H9 (cell line): Measurements from ENCODE around the gene SRGAP3. TPM values are rescaled to one million over a fixed set of nuclear protein-coding genes. Genes with fewer than 3 reads are reported as not detected.
A peak's percentile ranks its signal among the peaks of the same experiment; 100 is the strongest.

Experiments
- DNase-seq: peaks from one replicate; pipeline ENCODE4 v3.0.0-alpha.2; 2017
- H2AFZ ChIP-seq: one replicate; pipeline ENCODE4 v1.6.1; 2013; ENCODE audit warnings: mild to moderate bottlenecking, low read length, control low read depth, moderate library complexity
- H2AK5ac ChIP-seq: 2 replicates; pipeline ENCODE4 v1.6.1; 2013; ENCODE audit warnings: low read length, control low read depth, mixed read lengths; ENCODE audit not compliant: insufficient read length
- H2BK120ac ChIP-seq: one replicate; pipeline ENCODE4 v1.6.1; 2013; ENCODE audit warnings: low read depth, mild to moderate bottlenecking, low read length, control low read depth, inconsistent platforms; ENCODE audit not compliant: poor library complexity, severe bottlenecking
- H2BK12ac ChIP-seq: 2 replicates; pipeline ENCODE4 v1.6.1; 2013; ENCODE audit warnings: low read length, control low read depth, mixed read lengths, low read depth; ENCODE audit not compliant: insufficient read length
- H2BK15ac ChIP-seq: 2 replicates; pipeline ENCODE4 v1.6.1; 2013; ENCODE audit warnings: low read depth, low read length, control low read depth
- H2BK20ac ChIP-seq: one replicate; pipeline ENCODE4 v1.6.1; 2013; ENCODE audit warnings: low read depth, mild to moderate bottlenecking, low read length, control low read depth, inconsistent platforms; ENCODE audit not compliant: poor library complexity, severe bottlenecking
- H2BK5ac ChIP-seq: 2 replicates; pipeline ENCODE4 v1.6.1; 2013; ENCODE audit warnings: low read length, control low read depth, mixed read lengths; ENCODE audit not compliant: insufficient read length
- H3K14ac ChIP-seq: 2 replicates; pipeline ENCODE4 v1.6.1; 2013; ENCODE audit warnings: low read length, control low read depth; ENCODE audit not compliant: insufficient read depth
- H3K18ac ChIP-seq: 2 replicates; pipeline ENCODE4 v1.6.1; 2013; ENCODE audit warnings: low read depth, mild to moderate bottlenecking, mixed read lengths, low read length, control low read depth; ENCODE audit not compliant: insufficient read length
- H3K23ac ChIP-seq: 2 replicates; pipeline ENCODE4 v1.6.1; 2013; ENCODE audit warnings: low read length, control low read depth, mixed read lengths, low read depth; ENCODE audit not compliant: insufficient read length
- H3K23me2 ChIP-seq: 2 replicates; pipeline ENCODE4 v1.6.1; 2013; ENCODE audit warnings: low read depth, mild to moderate bottlenecking, mixed read lengths, low read length, control low read depth; ENCODE audit not compliant: insufficient read length, poor library complexity, severe bottlenecking
- H3K27ac ChIP-seq: 2 replicates; pipeline ENCODE4 v1.5.1; 2013; ENCODE audit warnings: low read length, control low read depth, mixed read lengths, low read depth; ENCODE audit not compliant: insufficient read length
- H3K27me3 ChIP-seq: 2 replicates; pipeline ENCODE4 v1.6.1; 2013; ENCODE audit warnings: low read length, control low read depth, inconsistent platforms; ENCODE audit not compliant: insufficient read depth
- H3K4ac ChIP-seq: 2 replicates; pipeline ENCODE4 v1.6.1; 2013; ENCODE audit warnings: low read depth, mild to moderate bottlenecking, control low read depth, inconsistent platforms, low read length, moderate library complexity
- H3K4me1 ChIP-seq: 2 replicates; pipeline ENCODE4 v1.6.1; 2013; ENCODE audit warnings: low read length, control low read depth, inconsistent platforms; ENCODE audit not compliant: insufficient read depth
- H3K4me2 ChIP-seq: 2 replicates; pipeline ENCODE4 v1.6.1; 2013; ENCODE audit warnings: low read length, control low read depth, mixed read lengths; ENCODE audit not compliant: insufficient read length, insufficient read depth
- H3K56ac ChIP-seq: 2 replicates; pipeline ENCODE4 v1.6.1; 2013; ENCODE audit warnings: low read depth, mild to moderate bottlenecking, mixed read lengths, low read length, control low read depth; ENCODE audit not compliant: insufficient read length
- H3K79me1 ChIP-seq: 2 replicates; pipeline ENCODE4 v1.6.1; 2013; ENCODE audit warnings: low read depth, mild to moderate bottlenecking, moderate library complexity, low read length, control low read depth, inconsistent platforms; ENCODE audit not compliant: insufficient read depth, poor library complexity, severe bottlenecking
- H3K79me2 ChIP-seq: 2 replicates; pipeline ENCODE4 v1.6.1; 2013; ENCODE audit warnings: low read length, control low read depth, inconsistent platforms; ENCODE audit not compliant: insufficient read depth
- H3K9ac ChIP-seq: 2 replicates; pipeline ENCODE4 v1.6.1; 2013; ENCODE audit warnings: low read length, control low read depth, mixed read lengths; ENCODE audit not compliant: insufficient read length; ENCODE audit errors: extremely low read depth
- H3K9me3 ChIP-seq: one replicate; pipeline ENCODE4 v1.6.1; 2013; ENCODE audit warnings: low read depth, low read length, inconsistent platforms; ENCODE audit not compliant: control insufficient read depth
- H3T11ph ChIP-seq: one replicate; pipeline ENCODE4 v1.6.1; 2013; ENCODE audit warnings: mild to moderate bottlenecking, low read length, control low read depth, inconsistent platforms
- H4K20me1 ChIP-seq: one replicate; pipeline ENCODE4 v1.6.1; 2013; ENCODE audit not compliant: control insufficient read depth, insufficient read length, insufficient read depth
- H4K5ac ChIP-seq: 2 replicates; pipeline ENCODE4 v1.6.1; 2013; ENCODE audit warnings: low read depth, mild to moderate bottlenecking, mixed read lengths, low read length, control low read depth; ENCODE audit not compliant: insufficient read length
- H4K8ac ChIP-seq: replicated peaks from 2 replicates; pipeline ENCODE4 v1.6.1; 2013; ENCODE audit warnings: low read length, control low read depth, mixed read lengths, low read depth; ENCODE audit not compliant: insufficient read length
- H4K91ac ChIP-seq: 2 replicates; pipeline ENCODE4 v1.6.1; 2013; ENCODE audit warnings: low read depth, mild to moderate bottlenecking, moderate library complexity, mixed read lengths, low read length, control low read depth; ENCODE audit not compliant: insufficient read length
- H3K27ac Mint-ChIP-seq, 3 experiments: 2 replicates in 2 of 3; 3 replicates in 1 of 3; pipeline ENCODE4 v1.8.0; 2020 to 2021; ENCODE audit warnings: mixed read lengths in 3 of 3, mild to moderate bottlenecking in 1 of 3, moderate library complexity in 1 of 3
- H3K27me3 Mint-ChIP-seq: 2 replicates; pipeline ENCODE4 v1.8.0; 2021; ENCODE audit warnings: low read depth, mild to moderate bottlenecking, moderate library complexity, mixed read lengths
- H3K36me3 Mint-ChIP-seq, 3 experiments: 2 replicates in 2 of 3; 3 replicates in 1 of 3; pipeline ENCODE4 v1.8.0; 2020 to 2021; ENCODE audit warnings: low read depth in 3 of 3, mixed read lengths in 3 of 3; ENCODE audit not compliant: insufficient read depth in 1 of 3
- H3K4me1 Mint-ChIP-seq, 2 experiments: 2 replicates each; pipeline ENCODE4 v1.8.0; 2020; ENCODE audit warnings: mixed read lengths in 2 of 2
- H3K4me3 Mint-ChIP-seq, 2 experiments: 2 replicates in 1 of 2; 3 replicates in 1 of 2; pipeline ENCODE4 v1.8.0; 2020 to 2021; ENCODE audit warnings: mild to moderate bottlenecking in 2 of 2, mixed read lengths in 2 of 2, moderate library complexity in 1 of 2
- H3K9me3 Mint-ChIP-seq, 2 experiments: 2 replicates in 1 of 2; 3 replicates in 1 of 2; pipeline ENCODE4 v1.8.0; 2020; ENCODE audit warnings: mild to moderate bottlenecking in 2 of 2, mixed read lengths in 2 of 2, moderate library complexity in 1 of 2
- WGBS: extraction: QIAGEN DNeasy Blood & Tissue Kit; methylation state at CpG from one replicate; pipeline ENCODE4 v1.1.7; 2013; ENCODE audit warnings: missing lambda C conversion rate, low lambda C conversion rate, mixed read lengths; ENCODE audit not compliant: insufficient read length; ENCODE audit errors: extremely low coverage; 5-methylcytosine and 5-hydroxymethylcytosine counted together
- total RNA-seq: library from RNA; stranded (reverse); gene quantifications from 2 replicates; pipeline ENCODE4 v1.2.1, GENCODE V29; 2021
- TF ChIP-seq, protein P1 (sequence below): fragments of 200-600 bp; sonication (generic); conservative IDR thresholded peaks from 3 replicates; pipeline ENCODE4 v1.8.0; 2021; ENCODE audit warnings: antibody characterized with exemption, mild to moderate bottlenecking

Gene SRGAP3
- total RNA-seq, 1 experiment from 2014 or later: 3.4 TPM

GRCh38 chr3:8997151-8997550, 252.3 kb downstream of the SRGAP3 start:
- Histone ChIP-seq H3K9me3 (no peaks in the 10 kb centered on the region), H4K91ac (no peak overlapping the region), H2BK20ac (no peak overlapping the region), H3K79me1 (no peaks in the 10 kb centered on the region), H2AFZ (no peak overlapping the region), H3K4me1 (no peaks in the 10 kb centered on the region), H3K9ac (no peak overlapping the region), H2BK12ac (no peak overlapping the region), H3K79me2 (no peaks in the 10 kb centered on the region), H3K56ac (no peak overlapping the region), H3T11ph (no peak overlapping the region), H4K5ac (no peak overlapping the region), H2BK15ac (no peak overlapping the region), H2AK5ac (no peak overlapping the region), H2BK5ac (no peak overlapping the region), H3K14ac (no peak overlapping the region), H3K23ac (no peak overlapping the region), H3K4ac (no peak overlapping the region), H4K8ac (no peak overlapping the region), H3K27me3 (no peaks in the 10 kb centered on the region), H2BK120ac (no peak overlapping the region), H3K23me2 (no peaks in the 10 kb centered on the region), H3K27ac (no peak overlapping the region), H3K4me2 (no peak overlapping the region), H4K20me1 (no peaks in the 10 kb centered on the region), H3K18ac (no peak overlapping the region)
- H3K27ac Mint-ChIP-seq: peak overlapping the region in 1 of 3 experiments; percentile 47; a peak in 2 of 7 replicates
- DNase-seq: no peak
- no peak overlapping the region; a peak in 1 of 5 replicates for H3K4me3 Mint-ChIP-seq
- no peaks in the 10 kb centered on the region for H3K27me3 Mint-ChIP-seq
- TF ChIP-seq, protein P1, sequence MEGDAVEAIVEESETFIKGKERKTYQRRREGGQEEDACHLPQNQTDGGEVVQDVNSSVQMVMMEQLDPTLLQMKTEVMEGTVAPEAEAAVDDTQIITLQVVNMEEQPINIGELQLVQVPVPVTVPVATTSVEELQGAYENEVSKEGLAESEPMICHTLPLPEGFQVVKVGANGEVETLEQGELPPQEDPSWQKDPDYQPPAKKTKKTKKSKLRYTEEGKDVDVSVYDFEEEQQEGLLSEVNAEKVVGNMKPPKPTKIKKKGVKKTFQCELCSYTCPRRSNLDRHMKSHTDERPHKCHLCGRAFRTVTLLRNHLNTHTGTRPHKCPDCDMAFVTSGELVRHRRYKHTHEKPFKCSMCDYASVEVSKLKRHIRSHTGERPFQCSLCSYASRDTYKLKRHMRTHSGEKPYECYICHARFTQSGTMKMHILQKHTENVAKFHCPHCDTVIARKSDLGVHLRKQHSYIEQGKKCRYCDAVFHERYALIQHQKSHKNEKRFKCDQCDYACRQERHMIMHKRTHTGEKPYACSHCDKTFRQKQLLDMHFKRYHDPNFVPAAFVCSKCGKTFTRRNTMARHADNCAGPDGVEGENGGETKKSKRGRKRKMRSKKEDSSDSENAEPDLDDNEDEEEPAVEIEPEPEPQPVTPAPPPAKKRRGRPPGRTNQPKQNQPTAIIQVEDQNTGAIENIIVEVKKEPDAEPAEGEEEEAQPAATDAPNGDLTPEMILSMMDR: peak; percentile 7; the same call in 1 of the 3 replicates
- H3K4me1 Mint-ChIP-seq: peaks cover 18 to 20% of the 10 kb centered on the region in 2 experiments
- no CpG with 5 or more reads among the region's 3 CpGs for WGBS
- no peaks in the 10 kb centered on the region; a peak in 1 of 7 replicates for H3K36me3 Mint-ChIP-seq
- no peaks in the 10 kb centered on the region for H3K9me3 Mint-ChIP-seq
